SJCRH30 (cell line): Measurements from ENCODE around the gene EIF2S1. TPM values are rescaled to one million over a fixed set of nuclear protein-coding genes. Genes with fewer than 3 reads are reported as not detected.

ENCODE experiments used
- DNase-seq, 2 experiments: peaks; one replicate each; pipeline ENCODE4 v3.0.0-alpha.2; 2015 to 2020
- H3K27ac ChIP-seq: fragments of 250-450 bp; sonication (Bioruptor Pico); 2 replicates; pipeline ENCODE4 v1.5.1; 2020; ENCODE audit warnings: mild to moderate bottlenecking, moderate library complexity
- H3K27me3 ChIP-seq: fragments of 250-450 bp; sonication (Bioruptor Pico); 2 replicates; pipeline ENCODE4 v1.5.1; 2020; ENCODE audit warnings: mild to moderate bottlenecking, moderate library complexity
- H3K36me3 ChIP-seq: fragments of 250-450 bp; sonication (Bioruptor Pico); 2 replicates; pipeline ENCODE4 v1.5.1; 2020; ENCODE audit warnings: mild to moderate bottlenecking, moderate library complexity
- H3K4me1 ChIP-seq: fragments of 250-450 bp; sonication (Bioruptor Pico); 2 replicates; pipeline ENCODE4 v1.5.1; 2020; ENCODE audit warnings: mild to moderate bottlenecking, moderate library complexity
- H3K4me3 ChIP-seq: fragments of 250-450 bp; sonication (Bioruptor Pico); 2 replicates; pipeline ENCODE4 v1.5.1; 2020; ENCODE audit warnings: mild to moderate bottlenecking, moderate library complexity
- H3K9me3 ChIP-seq: fragments of 250-450 bp; sonication (Bioruptor Pico); replicated peaks from 2 replicates; pipeline ENCODE4 v1.5.1; 2020; ENCODE audit warnings: mild to moderate bottlenecking, moderate library complexity
- total RNA-seq: library from RNA; depleted of rRNA; stranded (reverse); fragments of >200 nt; shearing (Covaris generic); gene quantifications from 2 replicates; pipeline ENCODE4 v1.2.3, GENCODE V29; 2014; rRNA removed

EIF2S1 gene
- total RNA-seq, 1 experiment from 2014 or later = 236 TPM

GRCh38 chr14:67428501-67429031 lies 68.4 kb downstream of the EIF2S1 start:
- no peaks in the 10 kb centered on the region for H3K36me3 ChIP-seq
- no peaks in the 10 kb centered on the region; the same call in 1 of the 2 replicates for H3K4me1 ChIP-seq
- H3K27me3 ChIP-seq = no peaks in the 10 kb centered on the region; the same call in 1 of the 2 replicates
- no peak for DNase-seq
- no peak overlapping the region for H3K4me3 ChIP-seq
- no peak overlapping the region for H3K27ac ChIP-seq
- no peaks in the 10 kb centered on the region for H3K9me3 ChIP-seq

- Histone ChIP-seq H3K27me3 (no peaks in the 10 kb centered on the region; the same call in 1 of the 2 replicates), H3K4me1 (no peaks in the 10 kb centered on the region; the same call in 1 of the 2 replicates), H3K27ac (no peak overlapping the region), H3K36me3 (no peaks in the 10 kb centered on the region), H3K4me3 (no peak overlapping the region), H3K9me3 (no peaks in the 10 kb centered on the region)
- no peak for DNase-seq
These were observed 69.5 kb downstream of the EIF2S1 start for GRCh38 chr14:67429510-67430205.

- no peaks in the 10 kb centered on the region for H3K36me3 ChIP-seq
- H3K27ac ChIP-seq = no peak overlapping the region
- H3K4me3 ChIP-seq = no peak overlapping the region
- no peak for DNase-seq
- H3K27me3 ChIP-seq = no peaks in the 10 kb centered on the region; the same call in 1 of the 2 replicates
- no peaks in the 10 kb centered on the region for H3K9me3 ChIP-seq
- H3K4me1 ChIP-seq = no peaks in the 10 kb centered on the region; the same call in 1 of the 2 replicates
These were observed 72.0 kb downstream of the EIF2S1 start for GRCh38 chr14:67432050-67432564.

GRCh38 chr14:67435603-67436002 lies 75.5 kb downstream of the EIF2S1 start:
- DNase-seq = no peak
- H3K4me1 ChIP-seq = no peaks in the 10 kb centered on the region
- no peaks in the 10 kb centered on the region; the same call in 1 of the 2 replicates for H3K27me3 ChIP-seq
- H3K27ac ChIP-seq = no peak overlapping the region
- no peaks in the 10 kb centered on the region for H3K36me3 ChIP-seq
- H3K9me3 ChIP-seq = no peaks in the 10 kb centered on the region
- no peak overlapping the region for H3K4me3 ChIP-seq

Other genes with a start within 250 kb of the EIF2S1 start
- not detected in 2 replicates for gene GARIN2, start 170.9 kb upstream of the EIF2S1 start, total RNA-seq
- 23.8 and 24.2 TPM in 2 replicates for gene PALS1, start 118.9 kb upstream of the EIF2S1 start, total RNA-seq
- 65.2 and 77.8 TPM in 2 replicates for gene ATP6V1D, start 524 bp upstream of the EIF2S1 start, total RNA-seq
- not detected in 2 replicates for gene PLEK2, start 51.8 kb downstream of the EIF2S1 start, total RNA-seq
- gene TMEM229B, start 128.4 kb downstream of the EIF2S1 start, total RNA-seq = not detected in 2 replicates
- gene PLEKHH1, start 173.0 kb downstream of the EIF2S1 start, total RNA-seq = 0.30 and 0.75 TPM in 2 replicates
- gene PIGH, start 239.9 kb downstream of the EIF2S1 start, total RNA-seq = 17.4 and 18.4 TPM in 2 replicates